ENCODE measurements around the gene B9D1.

Gene B9D1

GRCh38 chr17:19330271-19330670 is 32.3 kb downstream of the B9D1 start:
- no peaks in the 10 kb centered on the region for H3K27me3 ChIP-seq (ENCODE audit: control insufficient read depth in 1 of 2, insufficient read depth in 2 of 2, low read length in 2 of 2)
- peaks cover 27% of the 10 kb centered on the region for H3K36me3 ChIP-seq (ENCODE audit: insufficient read depth, low read length)
- no peak overlapping the region for H3K27ac ChIP-seq (ENCODE audit: low read depth, low read length)
- H3K9ac ChIP-seq (ENCODE audit: low read length), result no peak overlapping the region
- H3K4me3 ChIP-seq (ENCODE audit: low read depth in 1 of 2, low read length in 2 of 2), result no peak overlapping the region
- H3K9me3 ChIP-seq (ENCODE audit: low read length), result no peaks in the 10 kb centered on the region
- H3K4me1 ChIP-seq (ENCODE audit: insufficient read depth, low read length), result no peaks in the 10 kb centered on the region

GRCh38 chr17:19329839-19330238 is 32.7 kb downstream of the B9D1 start:
- Histone ChIP-seq H3K4me3 (ENCODE audit: low read depth in 1 of 2, low read length in 2 of 2) (no peak overlapping the region), H3K9ac (ENCODE audit: low read length) (no peak overlapping the region), H3K4me1 (ENCODE audit: insufficient read depth, low read length) (no peaks in the 10 kb centered on the region), H3K9me3 (ENCODE audit: low read length) (no peaks in the 10 kb centered on the region), H3K36me3 (ENCODE audit: insufficient read depth, low read length) (peaks cover 27% of the 10 kb centered on the region), H3K27me3 (ENCODE audit: control insufficient read depth in 1 of 2, insufficient read depth in 2 of 2, low read length in 2 of 2) (no peaks in the 10 kb centered on the region), H3K27ac (ENCODE audit: low read depth, low read length) (no peak overlapping the region)

GRCh38 chr17:19329136-19329535 is 33.4 kb downstream of the B9D1 start:
- Histone ChIP-seq H3K9me3 (ENCODE audit: low read length) (no peaks in the 10 kb centered on the region), H3K27ac (ENCODE audit: low read depth, low read length) (no peak overlapping the region), H3K4me3 (ENCODE audit: low read depth in 1 of 2, low read length in 2 of 2) (no peak overlapping the region), H3K9ac (ENCODE audit: low read length) (no peak overlapping the region), H3K36me3 (ENCODE audit: insufficient read depth, low read length) (peaks cover 23% of the 10 kb centered on the region), H3K4me1 (ENCODE audit: insufficient read depth, low read length) (no peaks in the 10 kb centered on the region), H3K27me3 (ENCODE audit: control insufficient read depth in 1 of 2, insufficient read depth in 2 of 2, low read length in 2 of 2) (no peaks in the 10 kb centered on the region)

GRCh38 chr17:19328441-19329061 is 34.0 kb downstream of the B9D1 start:
- no peaks in the 10 kb centered on the region for H3K9me3 ChIP-seq (ENCODE audit: low read length)
- H3K4me3 ChIP-seq (ENCODE audit: low read depth in 1 of 2, low read length in 2 of 2), result no peak overlapping the region
- H3K36me3 ChIP-seq (ENCODE audit: insufficient read depth, low read length), result peaks cover 18% of the 10 kb centered on the region
- no peak overlapping the region for H3K9ac ChIP-seq (ENCODE audit: low read length)
- H3K27ac ChIP-seq (ENCODE audit: low read depth, low read length), result no peak overlapping the region
- no peaks in the 10 kb centered on the region for H3K4me1 ChIP-seq (ENCODE audit: insufficient read depth, low read length)
- H3K27me3 ChIP-seq (ENCODE audit: control insufficient read depth in 1 of 2, insufficient read depth in 2 of 2, low read length in 2 of 2), result no peaks in the 10 kb centered on the region

DNA sequence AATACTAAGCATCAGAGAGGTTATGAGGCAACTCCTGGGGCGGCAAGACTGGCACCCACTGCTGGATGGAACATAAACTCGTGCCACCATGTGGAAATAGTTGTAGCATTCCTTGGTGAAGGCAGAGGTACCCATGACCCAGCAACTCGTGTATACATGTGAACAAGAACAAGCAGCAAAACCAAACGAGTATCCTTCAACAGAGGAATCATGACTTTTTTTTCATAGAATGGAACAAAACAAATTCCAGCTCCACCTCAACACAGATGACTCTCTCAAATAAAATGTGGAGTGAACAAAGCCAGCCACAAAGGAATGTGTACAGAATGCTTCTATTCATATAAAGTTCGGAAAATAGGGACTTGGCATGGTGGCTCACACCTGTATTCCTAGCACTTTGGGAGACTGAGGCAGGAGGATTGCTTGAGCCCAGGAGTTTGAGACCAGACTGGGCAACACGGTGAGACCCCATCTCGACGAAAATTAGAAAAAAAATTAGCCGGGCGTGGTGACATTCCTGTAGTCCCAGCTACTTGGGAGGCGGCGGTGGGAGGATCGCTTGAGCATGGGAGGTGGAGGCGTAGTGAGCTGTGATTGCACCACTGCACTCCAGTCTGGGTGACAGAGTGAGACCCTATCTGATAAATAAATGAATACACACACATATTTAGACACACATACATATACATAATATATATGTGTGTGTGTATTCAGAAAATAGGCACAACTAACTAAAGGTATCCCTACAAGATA is 35.3 kb downstream of the B9D1 start:
- Histone ChIP-seq H3K36me3 (ENCODE audit: insufficient read depth, low read length) (peaks cover 18% of the 10 kb centered on the region), H3K27me3 (ENCODE audit: control insufficient read depth in 1 of 2, insufficient read depth in 2 of 2, low read length in 2 of 2) (no peaks in the 10 kb centered on the region), H3K27ac (ENCODE audit: low read depth, low read length) (no peak overlapping the region), H3K9ac (ENCODE audit: low read length) (no peak overlapping the region), H3K9me3 (ENCODE audit: low read length) (no peaks in the 10 kb centered on the region), H3K4me3 (ENCODE audit: low read depth in 1 of 2, low read length in 2 of 2) (no peak overlapping the region), H3K4me1 (ENCODE audit: insufficient read depth, low read length) (no peaks in the 10 kb centered on the region)

- peaks cover 13% of the 10 kb centered on the region for H3K36me3 ChIP-seq (ENCODE audit: insufficient read depth, low read length)
- no peaks in the 10 kb centered on the region for H3K4me1 ChIP-seq (ENCODE audit: insufficient read depth, low read length)
- no peak overlapping the region for H3K4me3 ChIP-seq (ENCODE audit: low read depth in 1 of 2, low read length in 2 of 2)
- H3K27ac ChIP-seq (ENCODE audit: low read depth, low read length), result no peak overlapping the region
- H3K9me3 ChIP-seq (ENCODE audit: low read length), result no peaks in the 10 kb centered on the region
- no peak overlapping the region for H3K9ac ChIP-seq (ENCODE audit: low read length)
- no peaks in the 10 kb centered on the region for H3K27me3 ChIP-seq (ENCODE audit: control insufficient read depth in 1 of 2, insufficient read depth in 2 of 2, low read length in 2 of 2)
These were observed 37.0 kb downstream of the B9D1 start for GRCh38 chr17:19325542-19325941.

DNA sequence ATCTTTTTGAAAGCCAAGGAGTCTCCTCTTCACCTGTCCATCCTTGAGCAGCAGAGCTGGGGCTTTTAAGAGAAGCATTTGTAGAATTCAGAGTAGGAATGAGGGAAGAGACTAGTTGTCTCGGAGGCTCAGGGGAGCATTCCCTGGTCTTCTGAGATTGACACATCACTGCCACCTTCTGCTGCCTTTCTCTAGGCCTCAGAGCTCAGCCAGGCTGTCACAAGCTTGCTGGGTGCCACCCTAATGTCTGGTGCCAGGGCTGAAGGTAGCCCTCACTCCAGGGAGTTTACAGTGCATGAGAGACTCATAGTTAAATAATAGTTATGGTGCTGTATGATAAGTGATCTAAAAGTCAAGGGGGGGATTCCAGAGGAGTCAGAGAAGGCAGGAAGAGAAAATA is 39.7 kb downstream of the B9D1 start:
- H3K9ac ChIP-seq (ENCODE audit: low read length), result no peak overlapping the region
- H3K9me3 ChIP-seq (ENCODE audit: low read length), result no peaks in the 10 kb centered on the region

GRCh38 chr17:19322129-19322505 is 40.4 kb downstream of the B9D1 start:
- H3K4me3 ChIP-seq (ENCODE audit: low read depth in 1 of 2, low read length in 2 of 2), result no peak overlapping the region
- no peak overlapping the region for H3K27ac ChIP-seq (ENCODE audit: low read depth, low read length)
- no peaks in the 10 kb centered on the region for H3K27me3 ChIP-seq (ENCODE audit: control insufficient read depth in 1 of 2, insufficient read depth in 2 of 2, low read length in 2 of 2)
- no peaks in the 10 kb centered on the region for H3K36me3 ChIP-seq (ENCODE audit: insufficient read depth, low read length)
- no peak overlapping the region for H3K9ac ChIP-seq (ENCODE audit: low read length)
- peaks cover under 1% of the 10 kb centered on the region for H3K4me1 ChIP-seq (ENCODE audit: insufficient read depth, low read length)
- no peaks in the 10 kb centered on the region for H3K9me3 ChIP-seq (ENCODE audit: low read length)

More for the DNA sequence above, 39.7 kb downstream of the B9D1 start:
- H3K36me3 ChIP-seq (ENCODE audit: insufficient read depth, low read length), result no peaks in the 10 kb centered on the region
- H3K4me1 ChIP-seq (ENCODE audit: insufficient read depth, low read length), result no peaks in the 10 kb centered on the region
- H3K27me3 ChIP-seq (ENCODE audit: control insufficient read depth in 1 of 2, insufficient read depth in 2 of 2, low read length in 2 of 2), result no peaks in the 10 kb centered on the region
- no peak overlapping the region for H3K4me3 ChIP-seq (ENCODE audit: low read depth in 1 of 2, low read length in 2 of 2)
- no peak overlapping the region for H3K27ac ChIP-seq (ENCODE audit: low read depth, low read length)

DNA sequence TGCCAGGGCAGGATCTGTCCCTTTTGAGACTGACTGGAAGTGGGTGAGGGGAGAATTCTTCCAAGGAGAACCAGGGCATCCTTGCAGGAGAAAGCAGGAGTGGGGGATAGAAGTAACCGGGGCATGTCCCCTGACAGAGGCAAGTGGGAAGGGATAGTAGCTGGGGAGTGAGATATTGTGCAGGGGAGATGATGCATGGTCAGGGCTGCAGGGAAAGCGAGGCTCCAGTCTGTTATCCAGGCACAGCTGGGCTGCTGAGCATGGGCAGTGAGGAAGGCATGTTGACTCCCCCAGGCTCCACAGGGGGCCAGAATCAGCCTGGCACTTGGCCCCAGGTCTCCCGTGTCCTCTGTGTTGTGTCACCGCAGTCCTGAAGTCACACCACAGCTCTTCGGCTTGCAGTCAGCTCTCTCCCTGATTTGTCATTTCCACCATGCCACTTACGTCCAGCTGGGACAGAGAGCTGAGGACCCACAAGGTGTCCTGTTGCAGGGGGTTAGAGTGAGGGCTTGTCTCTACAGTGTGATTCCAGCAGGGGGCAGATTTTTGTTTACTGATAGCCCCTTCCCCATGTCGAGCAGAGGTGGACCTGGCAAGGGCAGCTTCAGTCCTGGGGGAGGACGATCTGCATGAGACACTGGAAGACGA is 40.9 kb downstream of the B9D1 start:
- Histone ChIP-seq H3K27ac (ENCODE audit: low read depth, low read length) (no peak overlapping the region), H3K9ac (ENCODE audit: low read length) (no peak overlapping the region), H3K27me3 (ENCODE audit: control insufficient read depth in 1 of 2, insufficient read depth in 2 of 2, low read length in 2 of 2) (no peaks in the 10 kb centered on the region), H3K36me3 (ENCODE audit: insufficient read depth, low read length) (no peaks in the 10 kb centered on the region), H3K4me1 (ENCODE audit: insufficient read depth, low read length) (peaks cover 6% of the 10 kb centered on the region), H3K9me3 (ENCODE audit: low read length) (no peaks in the 10 kb centered on the region), H3K4me3 (ENCODE audit: low read depth in 1 of 2, low read length in 2 of 2) (no peak overlapping the region)

GRCh38 chr17:19320876-19321275 is 41.6 kb downstream of the B9D1 start:
- no peaks in the 10 kb centered on the region for H3K27me3 ChIP-seq (ENCODE audit: control insufficient read depth in 1 of 2, insufficient read depth in 2 of 2, low read length in 2 of 2)
- peaks cover 10% of the 10 kb centered on the region for H3K4me1 ChIP-seq (ENCODE audit: insufficient read depth, low read length)
- H3K9me3 ChIP-seq (ENCODE audit: low read length), result no peaks in the 10 kb centered on the region
- H3K9ac ChIP-seq (ENCODE audit: low read length), result no peak overlapping the region
- no peak overlapping the region for H3K4me3 ChIP-seq (ENCODE audit: low read depth in 1 of 2, low read length in 2 of 2)
- no peak overlapping the region for H3K27ac ChIP-seq (ENCODE audit: low read depth, low read length)
- peaks cover 4% of the 10 kb centered on the region for H3K36me3 ChIP-seq (ENCODE audit: insufficient read depth, low read length)

DNA sequence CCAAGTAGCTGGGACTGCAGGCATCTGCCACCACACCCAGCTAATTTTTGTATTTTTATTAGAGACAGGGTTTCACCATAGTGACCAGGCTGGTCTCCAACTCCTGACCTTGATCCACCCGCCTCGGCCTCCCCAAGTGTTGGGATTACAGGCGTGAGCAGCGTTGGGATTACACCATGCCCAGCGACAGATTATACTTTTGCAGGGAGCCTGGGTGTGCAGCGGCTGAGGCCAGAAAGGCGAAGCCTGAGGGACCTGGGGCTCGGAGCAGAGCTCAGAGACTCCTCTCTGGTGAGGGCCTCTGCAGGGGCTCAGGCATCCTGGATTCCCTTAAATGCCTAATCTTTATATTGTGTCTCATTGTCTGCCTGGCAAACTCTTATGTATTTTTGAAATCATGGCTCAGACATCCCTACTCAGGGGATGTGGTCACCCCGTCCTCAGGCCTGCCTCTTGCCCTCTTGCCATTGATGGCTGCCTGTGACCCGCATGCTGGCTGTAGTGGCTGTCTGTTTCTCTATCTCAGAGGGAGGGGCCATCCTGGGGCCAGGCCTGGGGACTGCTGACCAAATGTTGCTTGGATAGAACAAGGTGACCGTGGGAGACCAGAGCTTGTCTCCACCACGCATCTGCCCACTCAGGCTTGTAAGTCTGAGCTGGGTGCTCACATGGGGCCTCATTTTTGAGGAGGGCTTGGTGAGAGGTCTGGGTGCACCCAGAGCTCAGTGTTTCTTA is 42.6 kb downstream of the B9D1 start:
- H3K9me3 ChIP-seq (ENCODE audit: low read length), result no peaks in the 10 kb centered on the region
- H3K27me3 ChIP-seq (ENCODE audit: control insufficient read depth in 1 of 2, insufficient read depth in 2 of 2, low read length in 2 of 2), result no peaks in the 10 kb centered on the region
- no peak overlapping the region for H3K9ac ChIP-seq (ENCODE audit: low read length)
- H3K4me1 ChIP-seq (ENCODE audit: insufficient read depth, low read length), result peaks cover 10% of the 10 kb centered on the region
- H3K4me3 ChIP-seq (ENCODE audit: low read depth in 1 of 2, low read length in 2 of 2), result no peak overlapping the region
- peaks cover 4% of the 10 kb centered on the region for H3K36me3 ChIP-seq (ENCODE audit: insufficient read depth, low read length)
- no peak overlapping the region for H3K27ac ChIP-seq (ENCODE audit: low read depth, low read length)

All from muscle layer of colon (tissue), 2 donors.